GM21526 (cell line): ENCODE results near the gene CABYR.
"Not testable (repeated sequence)": the region's sequence is repeated elsewhere in the genome, so short reads cannot be mapped to it uniquely, and the experiment has no call there.

Experiments used
- ATAC-seq: cut with Tn5 transposase; IDR thresholded peaks from one replicate; pipeline ENCODE4 v1.9.1; 2021; ENCODE audit warnings: moderate library complexity; ENCODE audit not compliant: unreplicated experiment, low FRiP score

Gene CABYR

DNA sequence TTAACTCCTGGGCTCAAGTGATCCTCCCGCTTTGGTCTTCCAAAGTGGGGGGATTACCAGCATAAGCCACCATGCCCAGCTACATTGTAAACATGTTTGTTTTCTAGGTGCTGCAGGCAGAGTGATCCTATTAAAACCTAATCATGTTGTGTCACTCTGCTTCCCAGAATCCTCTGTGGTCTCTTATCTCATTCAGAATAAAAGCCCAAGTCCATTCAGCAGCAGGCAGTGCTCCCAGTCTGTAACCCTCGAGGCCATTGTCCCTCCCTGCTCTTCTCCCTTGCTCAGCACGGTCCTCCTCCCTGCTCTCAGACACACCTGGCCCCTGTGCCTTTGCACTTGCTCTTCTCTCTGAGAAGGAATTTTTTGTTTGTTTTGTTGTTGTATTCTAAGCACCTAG lies 11.1 kb upstream of the CABYR start:
- no peak for ATAC-seq

DNA sequence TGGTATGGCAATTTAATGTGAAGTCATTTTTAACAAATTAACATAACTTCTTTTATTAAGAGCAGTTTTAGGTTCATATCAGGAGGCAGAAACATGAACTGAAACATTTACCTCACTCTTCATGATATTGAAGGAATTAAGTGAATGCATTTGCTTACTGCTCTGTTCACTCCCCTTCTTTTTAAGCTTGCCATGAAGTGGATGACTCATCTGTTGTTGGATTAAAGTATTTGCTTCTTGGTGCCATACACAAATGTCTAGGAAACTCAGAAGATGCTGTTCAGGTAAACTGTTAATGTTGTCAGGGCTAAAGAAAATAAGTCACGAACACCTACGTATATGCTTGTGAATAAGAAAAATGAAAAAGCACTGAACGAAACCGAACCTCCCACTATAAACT lies 10.2 kb upstream of the CABYR start:
- no peak for ATAC-seq

DNA sequence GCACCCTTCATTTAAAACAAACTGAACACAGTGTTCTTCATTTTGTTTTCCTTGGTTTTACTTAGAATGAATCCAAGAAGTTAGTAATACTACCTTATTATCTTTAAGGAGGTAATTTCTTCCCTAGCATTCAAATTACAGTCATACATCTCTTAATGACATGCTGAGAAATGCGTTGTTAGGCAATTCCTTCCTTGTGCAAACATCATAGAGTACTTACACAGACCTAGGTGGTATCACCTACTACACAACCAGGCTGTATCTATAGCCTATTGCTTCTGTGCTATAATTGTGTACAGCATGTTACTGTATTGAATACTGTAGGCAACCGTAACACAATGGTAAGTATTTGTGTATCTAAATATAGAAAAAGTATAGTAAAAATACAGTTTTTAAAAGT lies 8.4 kb upstream of the CABYR start:
- ATAC-seq = no peak

DNA sequence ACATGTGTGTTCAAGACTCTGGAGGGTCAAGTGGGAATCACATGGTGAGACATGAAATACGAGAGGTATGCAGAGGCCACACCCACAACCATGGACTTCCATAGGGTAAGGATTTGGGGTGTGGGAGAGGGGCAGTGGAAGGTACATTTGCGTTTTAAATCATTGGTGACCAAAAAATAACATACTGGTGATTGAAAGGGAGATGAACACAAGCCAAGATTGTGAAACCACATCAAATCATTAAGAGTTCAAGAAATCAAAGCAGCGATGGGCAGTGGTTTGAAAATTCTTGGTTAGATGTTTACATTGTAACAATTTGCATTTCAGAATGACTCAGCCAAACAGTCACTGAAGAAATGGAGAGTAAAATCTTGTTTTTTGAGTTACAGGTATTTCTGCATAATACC lies 1.9 kb upstream of the CABYR start:
- no peak for ATAC-seq

DNA sequence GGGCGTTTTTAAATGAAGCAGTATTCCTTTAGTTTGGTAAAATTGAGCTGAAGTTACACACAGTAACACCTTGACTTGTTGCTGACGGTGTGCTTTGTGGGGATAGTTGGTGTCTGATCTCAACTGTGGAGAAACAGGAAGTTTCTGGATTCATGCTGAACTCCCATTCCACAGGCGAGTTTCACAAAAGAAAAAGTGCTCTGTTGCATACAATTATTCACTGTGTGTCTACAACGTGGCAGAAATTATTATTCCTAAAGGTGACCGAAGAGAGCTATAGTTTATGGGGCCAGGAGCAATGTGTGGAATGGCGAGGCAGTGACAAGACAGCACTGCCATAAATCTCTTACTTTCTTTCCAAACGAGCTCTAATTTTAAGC lies 463 bp upstream of the CABYR start:
- ATAC-seq = no peak

DNA sequence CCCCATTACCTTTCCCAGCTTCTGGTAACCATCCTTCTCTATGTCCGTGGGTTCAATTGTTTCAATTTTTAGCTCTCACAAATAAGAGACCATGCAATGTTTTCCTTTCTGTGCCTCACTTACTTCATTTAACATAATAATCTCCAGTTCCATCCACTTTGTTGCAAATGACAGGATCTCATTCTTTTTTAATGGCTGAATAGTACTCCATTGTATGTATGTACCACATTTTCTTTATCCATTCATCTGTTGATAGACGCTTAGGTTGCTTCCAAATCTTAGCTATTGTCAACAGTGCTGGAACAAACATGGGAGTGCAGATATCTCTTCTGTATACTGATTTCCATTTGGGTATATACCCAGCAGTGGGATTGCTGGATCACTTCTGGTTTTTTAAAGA lies 1.8 kb downstream of the CABYR start:
- no peak for ATAC-seq

DNA sequence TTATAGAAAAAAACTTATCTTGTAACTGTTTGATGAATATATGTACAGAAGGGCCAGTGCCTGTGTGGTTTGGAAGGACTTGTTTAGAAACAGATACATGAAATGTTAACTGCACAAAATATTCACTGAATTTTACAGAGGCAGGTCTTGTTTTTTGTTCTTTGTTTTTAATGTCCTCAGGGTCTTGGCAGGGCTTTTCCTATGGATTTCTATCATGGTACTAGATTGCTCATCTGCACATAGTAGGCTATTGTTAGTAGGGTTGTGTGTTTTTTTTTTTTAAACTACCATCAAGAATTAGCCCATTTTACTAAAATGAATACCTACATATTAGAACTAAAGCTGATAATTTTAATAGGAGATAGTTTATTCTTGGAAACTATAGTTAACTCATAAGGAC lies 3.5 kb downstream of the CABYR start:
- no peak for ATAC-seq

DNA sequence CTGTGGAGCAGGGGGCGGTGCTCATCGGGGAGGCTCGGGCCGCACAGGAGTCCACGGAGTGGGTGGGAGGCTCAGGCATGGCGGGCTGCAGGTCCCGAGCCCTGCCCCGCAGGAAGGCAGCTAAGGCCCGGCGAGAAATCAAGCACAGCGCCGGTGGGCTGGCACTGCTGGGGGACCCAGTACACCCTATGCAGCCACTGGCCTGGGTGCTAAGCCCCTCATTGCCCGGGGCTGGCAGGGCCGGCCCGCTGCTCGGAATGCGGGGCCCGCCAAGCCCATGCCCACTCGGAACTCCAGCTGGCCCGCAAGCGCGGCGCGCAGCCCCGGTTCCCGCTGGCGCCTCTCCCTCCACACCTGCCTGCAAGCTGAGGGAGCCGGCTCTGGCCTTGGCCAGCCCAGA lies 10.7 kb downstream of the CABYR start:
- not testable (repeated sequence) for ATAC-seq

DNA sequence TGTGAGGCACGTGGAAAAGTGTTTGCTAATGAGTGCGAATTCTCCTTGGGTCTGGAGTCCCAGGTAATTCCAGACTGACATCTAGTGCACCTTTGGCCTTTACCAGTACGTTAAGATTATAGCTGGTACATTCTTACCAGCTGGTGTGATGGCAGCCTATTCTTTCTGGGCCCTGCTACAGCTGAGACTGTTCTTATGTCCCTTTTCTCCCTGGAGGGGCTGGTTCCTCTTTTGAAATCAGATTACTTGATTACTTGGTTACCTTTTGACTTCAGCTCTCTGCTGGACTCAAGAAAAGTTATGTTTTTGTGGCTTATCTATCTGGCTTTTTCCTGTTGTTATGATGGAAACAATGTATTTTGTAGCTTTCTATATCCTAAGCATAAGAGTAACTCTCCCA lies 14.5 kb downstream of the CABYR start:
- no peak for ATAC-seq

DNA sequence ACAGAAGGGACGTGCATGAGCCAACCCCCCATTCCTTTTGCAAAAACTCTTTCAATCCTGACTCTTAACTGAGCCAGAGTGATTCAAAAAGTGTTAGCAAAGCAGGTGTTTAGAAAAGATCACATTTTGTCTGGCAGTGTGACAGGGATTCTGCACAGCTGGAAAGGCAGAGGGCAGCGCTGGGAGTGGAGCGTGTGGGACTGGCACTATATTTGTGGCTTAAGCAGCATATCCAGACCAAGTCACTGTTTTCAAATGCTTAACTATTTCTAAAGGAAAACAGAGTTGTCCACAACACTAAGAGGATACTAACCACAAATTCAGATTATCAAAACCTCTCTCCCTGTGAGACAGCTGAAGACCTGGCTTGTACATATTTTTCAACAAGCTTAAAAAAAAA lies 19.0 kb downstream of the CABYR start:
- no peak for ATAC-seq

DNA sequence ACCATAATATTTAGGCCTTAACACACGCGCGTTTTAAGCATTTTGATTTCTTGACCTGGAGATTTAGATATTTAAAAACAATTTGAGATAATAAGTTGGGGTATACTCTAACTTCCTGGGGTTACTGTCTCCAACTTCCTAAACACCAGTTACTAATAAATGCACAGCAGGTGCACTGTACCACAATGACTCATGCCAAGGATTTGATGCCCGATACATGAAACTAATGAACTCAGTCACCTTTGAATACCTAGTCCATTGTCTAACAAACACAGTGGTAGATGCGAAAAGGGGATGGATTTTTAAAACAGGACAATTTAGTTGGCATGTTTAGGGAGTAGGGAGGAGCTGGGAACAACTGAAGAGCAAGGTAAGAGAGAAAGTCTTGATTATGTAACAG lies 21.2 kb downstream of the CABYR start:
- ATAC-seq = no peak

DNA sequence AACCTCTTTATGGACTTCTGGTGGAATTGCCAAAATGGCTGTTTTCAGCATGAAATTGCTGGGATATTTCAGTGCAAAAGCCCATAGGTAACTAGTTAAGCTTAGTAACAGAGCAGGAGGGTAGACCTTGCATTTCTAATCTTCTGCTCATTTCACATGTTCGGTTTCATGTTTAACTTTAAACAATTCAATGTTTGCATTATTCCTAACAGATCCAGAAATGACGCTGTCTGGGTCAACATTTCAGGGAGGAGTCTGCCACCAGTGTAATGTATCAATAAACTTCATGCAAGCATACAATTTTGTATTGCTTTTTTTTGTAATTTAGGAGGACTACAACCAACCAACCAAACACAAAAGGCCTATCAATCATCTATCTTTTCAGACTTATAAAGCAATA lies 22.4 kb downstream of the CABYR start:
- ATAC-seq = no peak

DNA sequence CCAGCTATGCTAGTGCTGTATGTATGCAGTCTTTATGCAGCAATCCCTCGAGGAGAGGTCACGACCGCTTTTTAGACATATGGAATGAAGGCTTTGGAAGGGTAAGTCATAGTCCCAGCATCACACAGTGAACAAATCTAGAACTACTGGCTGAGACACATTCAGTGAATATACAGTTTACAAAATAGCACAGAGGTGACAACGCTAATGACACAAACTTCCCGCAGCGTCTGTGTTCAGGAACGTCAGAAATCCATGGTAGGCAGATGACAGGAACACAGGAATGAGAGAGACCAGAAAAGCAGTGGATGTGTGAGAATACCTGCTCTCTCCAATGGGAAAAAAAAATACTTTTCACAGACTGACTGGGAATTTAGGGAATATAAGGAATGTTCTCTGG lies 29.6 kb downstream of the CABYR start:
- no peak for ATAC-seq

DNA sequence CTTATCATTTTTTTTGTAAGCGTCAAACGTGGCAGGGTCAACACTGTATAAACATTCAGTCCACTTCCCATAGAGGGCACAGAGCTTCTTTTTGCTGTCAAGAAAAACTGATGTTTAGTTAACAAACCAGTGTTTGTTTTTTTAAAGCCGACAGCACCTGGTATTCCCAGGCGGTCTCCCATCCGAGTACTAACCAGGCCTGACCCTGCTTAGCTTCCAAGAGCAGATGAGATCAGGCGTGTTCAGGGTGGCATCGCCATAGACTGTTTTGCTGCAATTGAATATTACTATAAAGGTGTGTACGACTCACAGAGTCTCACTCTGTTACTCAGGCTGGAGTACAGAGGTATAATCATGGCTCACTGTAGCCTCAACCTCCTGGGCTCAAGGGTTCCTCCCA lies 31.5 kb downstream of the CABYR start:
- ATAC-seq = no peak

DNA sequence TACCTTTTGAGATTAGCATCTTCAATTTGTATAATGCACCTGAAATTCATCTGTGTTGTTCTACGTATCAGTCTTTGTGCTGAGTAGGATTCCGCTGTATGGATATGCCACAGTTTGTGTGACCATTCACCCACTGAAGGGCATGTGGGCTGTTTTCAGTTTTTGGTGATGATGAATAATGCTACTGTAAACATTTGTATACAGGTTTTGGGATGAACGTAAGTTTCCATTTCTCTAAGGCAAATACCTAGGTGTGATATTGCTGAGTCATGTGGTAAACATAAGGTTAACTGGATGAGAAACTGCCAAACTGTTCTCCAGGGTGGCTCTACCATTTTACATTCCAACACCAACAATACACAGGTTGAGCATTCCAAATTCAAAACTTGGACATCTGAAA lies 35.1 kb downstream of the CABYR start:
- no peak for ATAC-seq

DNA sequence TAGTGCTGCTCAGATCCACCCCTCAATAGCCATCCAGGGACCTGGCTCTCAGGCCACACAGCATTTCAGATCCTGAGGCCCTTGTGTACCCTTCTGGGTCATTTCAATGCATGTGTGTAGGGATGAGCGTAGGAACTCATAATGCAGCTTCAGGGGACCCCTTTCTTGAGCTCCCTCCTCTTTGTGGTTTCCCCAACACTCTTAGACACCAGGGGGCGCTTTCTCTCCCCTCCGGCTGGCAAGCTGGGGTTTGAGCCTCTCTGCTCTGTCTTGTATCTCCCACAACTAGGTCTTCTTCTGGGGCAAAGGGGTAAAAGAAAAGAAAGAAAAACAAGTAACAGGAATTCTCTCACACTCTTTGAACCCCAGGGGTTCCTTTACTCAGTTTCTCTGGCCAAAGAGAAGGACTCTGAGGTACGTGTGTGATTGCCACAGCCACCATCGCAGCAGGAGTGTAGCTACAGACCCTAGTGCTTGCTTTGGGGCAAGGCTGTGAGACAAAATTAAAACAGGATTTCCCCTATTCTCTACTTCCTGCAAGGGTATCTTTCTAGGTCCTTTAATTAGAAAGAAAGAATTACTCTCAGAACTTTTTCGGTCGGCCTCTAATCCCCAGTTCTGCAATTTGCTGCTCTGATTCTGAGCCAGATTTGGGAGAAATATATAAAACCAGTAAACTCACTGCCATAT lies 38.0 kb downstream of the CABYR start:
- ATAC-seq = peak; percentile 87

DNA sequence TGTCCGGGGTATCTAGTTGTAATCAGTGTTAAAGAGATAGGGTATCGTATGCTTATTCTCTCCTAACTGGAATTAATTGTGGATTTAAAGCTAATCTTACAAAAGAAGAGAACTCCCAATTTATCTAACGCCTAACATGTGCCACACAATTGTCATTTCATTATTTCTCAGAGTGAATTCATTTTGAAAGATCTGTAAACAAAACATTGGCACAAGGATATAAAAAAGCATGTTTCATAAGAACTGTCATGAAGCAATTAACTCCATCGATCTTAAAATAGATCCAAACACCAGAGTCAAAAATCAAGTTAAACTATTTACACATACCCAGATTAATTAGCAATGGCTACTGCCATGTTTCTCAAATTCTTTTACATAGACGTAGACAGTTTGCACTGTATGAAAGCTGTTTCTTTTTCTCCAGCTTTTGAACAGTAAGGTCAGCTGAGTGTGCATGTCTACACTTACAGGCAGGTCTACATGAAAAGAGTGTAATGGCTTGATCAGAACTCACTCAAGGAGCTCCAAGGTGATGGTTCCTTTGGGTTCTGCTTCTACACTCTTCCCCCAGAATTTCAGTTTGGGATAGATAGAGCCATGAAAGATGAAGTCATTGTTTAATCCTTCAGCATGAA lies 38.8 kb downstream of the CABYR start:
- no peak for ATAC-seq

DNA sequence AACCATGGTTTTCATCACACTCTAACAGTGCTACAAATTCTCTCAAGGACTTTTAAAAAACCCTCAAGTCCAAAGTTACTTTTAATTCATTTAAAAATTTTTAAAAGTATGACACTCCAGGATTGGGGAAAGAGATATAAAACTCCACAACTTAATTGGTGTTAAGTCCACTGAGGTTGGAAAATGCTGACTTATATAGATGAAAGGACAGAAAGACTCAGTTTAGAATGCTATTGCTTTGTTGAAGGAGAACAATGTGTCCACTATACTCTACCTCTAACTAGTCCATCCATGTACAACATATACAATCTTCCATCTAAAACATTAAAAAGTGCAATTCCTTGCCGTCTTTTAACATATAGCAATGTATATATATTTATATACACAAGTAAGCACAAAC lies 41.2 kb downstream of the CABYR start:
- ATAC-seq = no peak

DNA sequence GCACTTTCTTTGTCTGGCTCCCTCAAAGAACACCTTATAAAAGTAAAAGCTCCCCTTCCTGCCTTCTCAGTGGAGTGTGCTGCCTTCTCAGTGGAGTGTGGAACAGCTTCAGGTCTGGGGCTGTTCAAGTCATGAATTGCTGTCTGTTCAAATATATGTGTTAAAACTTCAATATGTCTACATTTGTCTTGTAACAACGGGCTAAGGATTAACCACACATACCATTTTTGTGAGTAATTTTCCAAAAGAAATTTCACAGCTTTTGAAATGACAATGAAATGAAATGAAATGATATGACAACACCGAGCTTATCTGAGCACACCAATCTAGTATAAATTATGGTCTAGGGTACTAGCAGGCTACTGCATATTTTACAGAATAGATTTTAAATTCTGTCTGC lies 42.9 kb downstream of the CABYR start:
- no peak for ATAC-seq

DNA sequence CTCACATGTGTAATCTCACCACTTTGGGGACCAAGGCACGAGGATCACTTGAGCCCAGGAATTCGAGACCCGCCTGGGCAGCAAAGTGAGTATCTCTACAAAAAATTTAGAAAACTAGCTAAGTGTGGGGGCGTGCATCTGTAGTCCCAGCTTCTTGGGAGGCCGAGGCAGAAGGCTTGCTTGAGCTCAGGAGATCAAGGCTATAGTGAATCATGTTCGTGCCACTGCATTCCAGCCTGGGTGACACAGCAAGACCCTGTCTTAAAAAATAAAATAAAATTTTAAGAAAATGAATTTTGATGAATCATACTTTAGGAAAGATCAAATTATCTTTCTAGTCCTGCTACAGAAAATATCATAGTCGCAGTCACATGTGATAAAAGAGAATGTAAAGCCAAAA lies 46.9 kb downstream of the CABYR start:
- ATAC-seq = no peak

DNA sequence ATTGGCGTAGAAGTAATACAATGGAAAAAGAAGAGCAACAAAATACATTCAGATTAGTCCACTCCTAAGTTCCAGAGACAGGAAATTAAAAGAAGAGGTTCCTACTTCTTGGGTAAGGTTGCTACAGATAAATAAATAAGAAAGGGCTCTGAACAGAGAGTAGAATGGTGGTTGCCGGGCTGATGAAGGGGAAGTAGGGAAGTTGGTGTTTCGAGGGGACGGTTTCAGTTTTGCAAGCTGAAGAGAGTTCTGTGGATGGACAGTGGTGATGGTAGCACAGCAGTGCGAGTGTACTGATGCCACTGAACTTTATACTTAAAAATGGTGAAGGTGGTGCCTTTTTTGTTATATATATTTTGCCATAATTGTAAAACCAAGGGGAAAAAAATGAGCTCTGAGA lies 48.2 kb downstream of the CABYR start:
- peak; percentile 76 for ATAC-seq

DNA sequence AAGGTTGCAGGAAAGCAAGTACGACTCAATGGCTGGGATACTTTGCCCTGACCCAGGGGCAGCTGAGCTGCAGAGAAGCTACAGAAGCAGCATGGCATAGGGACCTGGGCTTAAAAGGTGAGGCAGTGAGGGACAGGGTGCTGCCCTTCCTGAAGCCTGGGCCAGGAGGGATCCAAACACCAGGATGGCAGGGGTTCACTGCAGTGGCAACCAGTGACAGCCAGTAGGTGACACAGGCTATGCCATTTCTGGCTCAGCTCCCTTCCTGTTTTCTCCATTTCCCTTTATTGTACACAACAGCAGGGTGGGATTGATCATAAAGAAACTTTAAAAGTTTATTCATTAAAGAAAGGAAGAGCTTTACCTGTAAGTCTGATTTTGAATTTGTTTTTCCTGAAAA lies 48.8 kb downstream of the CABYR start:
- ATAC-seq = no peak

DNA sequence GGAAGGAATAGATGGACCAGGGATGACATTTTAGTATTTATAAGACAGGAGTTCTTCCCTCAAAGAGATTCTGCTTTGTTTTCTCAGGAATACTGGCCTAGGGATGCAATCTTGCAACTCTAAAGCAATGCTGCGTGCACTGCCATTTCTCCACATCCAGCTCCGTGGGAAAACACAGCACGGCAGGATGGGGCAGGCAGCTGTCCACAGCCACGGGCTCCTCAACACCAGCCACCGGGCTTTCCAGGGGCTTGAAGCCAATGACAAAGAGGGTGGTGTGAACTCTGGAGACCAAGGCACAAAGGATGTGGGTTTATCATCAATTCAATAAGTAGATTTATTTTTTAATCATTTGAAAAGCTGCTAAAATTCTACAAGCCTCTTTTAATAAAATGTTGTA lies 49.3 kb downstream of the CABYR start:
- ATAC-seq = no peak
